HEK293 (cell line): Measurements from ENCODE around the gene BLACAT1.

Source experiments
- PATZ1 ChIP-seq: fragments of 450-650 bp; formaldehyde crosslinking; IDR thresholded peaks from 2 replicates; pipeline ENCODE4 v1.5.1; 2016; ENCODE audit warnings: missing biosample characterization, missing genetic modification characterization
- RBAK ChIP-seq: fragments of 450-650 bp; formaldehyde crosslinking; IDR thresholded peaks from 2 replicates; pipeline ENCODE4 v1.5.1; 2016; ENCODE audit warnings: missing biosample characterization, missing genetic modification characterization
- TCF7L2 ChIP-seq: IDR thresholded peaks from 2 replicates; pipeline ENCODE4 v1.6.1; 2011; ENCODE audit warnings: low read depth, mild to moderate bottlenecking, inconsistent platforms, low read length, moderate library complexity, borderline replicate concordance
- ZBTB8A ChIP-seq: fragments of 450-650 bp; formaldehyde crosslinking; IDR thresholded peaks from 2 replicates; pipeline ENCODE4 v1.5.1; 2016; ENCODE audit warnings: missing biosample characterization, missing genetic modification characterization
- ZNF274 ChIP-seq, 2 experiments: fragments of 200-500 bp in 1 of 2; fragments of 450-650 bp in 1 of 2; sonication (Bioruptor generic) in 1 of 2; formaldehyde crosslinking in 1 of 2; IDR thresholded peaks; 2 replicates each; pipeline versions ENCODE4 v1.5.1 to v1.6.1; 2014 to 2016; ENCODE audit warnings: borderline replicate concordance in 1 of 2, inconsistent platforms in 1 of 2, low read length in 1 of 2, missing biosample characterization in 1 of 2, missing genetic modification characterization in 1 of 2
- ZNF341 ChIP-seq: fragments of 450-650 bp; formaldehyde crosslinking; IDR thresholded peaks from 2 replicates; pipeline ENCODE4; 2016; ENCODE audit warnings: low read depth, missing biosample characterization, missing genetic modification characterization
- ZNF837 ChIP-seq: fragments of 450-650 bp; formaldehyde crosslinking; IDR thresholded peaks from 2 replicates; pipeline ENCODE4 v1.5.1; 2016; ENCODE audit warnings: missing biosample characterization, missing genetic modification characterization
- ZNF843 ChIP-seq: fragments of 450-650 bp; formaldehyde crosslinking; IDR thresholded peaks from 2 replicates; pipeline ENCODE4 v1.5.1; 2016; ENCODE audit warnings: missing biosample characterization, missing genetic modification characterization
- TF ChIP-seq, protein P1 (sequence below): fragments of 450-650 bp; formaldehyde crosslinking; IDR thresholded peaks from 2 replicates; pipeline ENCODE4 v1.5.1; 2016; ENCODE audit warnings: missing biosample characterization, missing genetic modification characterization
- TF ChIP-seq, protein P2 (sequence below): fragments of 450-650 bp; formaldehyde crosslinking; IDR thresholded peaks from 2 replicates; pipeline ENCODE4 v1.5.1; 2017; ENCODE audit warnings: missing biosample characterization, missing genetic modification characterization

DNA sequence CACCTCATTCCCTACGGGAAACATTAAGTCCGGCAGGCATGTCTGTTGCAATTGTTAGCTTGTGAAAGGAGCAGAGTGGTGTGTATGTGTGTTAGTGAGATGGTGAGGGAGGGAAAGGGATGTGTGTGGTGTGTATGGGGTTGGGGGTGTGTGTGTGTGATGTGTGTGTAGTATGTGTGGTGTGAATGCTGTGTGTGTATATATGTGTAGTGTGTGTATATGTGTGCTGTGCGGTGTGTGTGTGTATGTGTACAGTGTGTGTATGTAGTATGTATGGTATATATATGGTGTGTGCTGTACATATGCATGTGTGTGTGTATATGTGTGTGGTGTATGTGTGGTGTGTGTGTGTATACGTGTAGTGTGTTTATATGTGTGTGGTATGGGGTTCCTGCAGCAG lies 20.8 kb upstream of the BLACAT1 start:
- no peak for TF ChIP-seq ZNF274 (IDR thresholded peaks at IDR 0.05; ENCODE audit: low read length)
- peak; percentile 30; the same call in 1 of the 2 replicates for TF ChIP-seq ZNF274 (tag by site-specific recombination; IDR thresholded peaks at IDR 0.05; ENCODE audit: borderline replicate concordance)
- TF ChIP-seq, protein P1, sequence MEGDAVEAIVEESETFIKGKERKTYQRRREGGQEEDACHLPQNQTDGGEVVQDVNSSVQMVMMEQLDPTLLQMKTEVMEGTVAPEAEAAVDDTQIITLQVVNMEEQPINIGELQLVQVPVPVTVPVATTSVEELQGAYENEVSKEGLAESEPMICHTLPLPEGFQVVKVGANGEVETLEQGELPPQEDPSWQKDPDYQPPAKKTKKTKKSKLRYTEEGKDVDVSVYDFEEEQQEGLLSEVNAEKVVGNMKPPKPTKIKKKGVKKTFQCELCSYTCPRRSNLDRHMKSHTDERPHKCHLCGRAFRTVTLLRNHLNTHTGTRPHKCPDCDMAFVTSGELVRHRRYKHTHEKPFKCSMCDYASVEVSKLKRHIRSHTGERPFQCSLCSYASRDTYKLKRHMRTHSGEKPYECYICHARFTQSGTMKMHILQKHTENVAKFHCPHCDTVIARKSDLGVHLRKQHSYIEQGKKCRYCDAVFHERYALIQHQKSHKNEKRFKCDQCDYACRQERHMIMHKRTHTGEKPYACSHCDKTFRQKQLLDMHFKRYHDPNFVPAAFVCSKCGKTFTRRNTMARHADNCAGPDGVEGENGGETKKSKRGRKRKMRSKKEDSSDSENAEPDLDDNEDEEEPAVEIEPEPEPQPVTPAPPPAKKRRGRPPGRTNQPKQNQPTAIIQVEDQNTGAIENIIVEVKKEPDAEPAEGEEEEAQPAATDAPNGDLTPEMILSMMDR (tag by site-specific recombination) = no peak
- TF ChIP-seq ZBTB8A (tag by site-specific recombination) = no peak
- TF ChIP-seq PATZ1 (tag by site-specific recombination) = no peak
- TF ChIP-seq RBAK (tag by site-specific recombination) = no peak
- TF ChIP-seq, protein P2, sequence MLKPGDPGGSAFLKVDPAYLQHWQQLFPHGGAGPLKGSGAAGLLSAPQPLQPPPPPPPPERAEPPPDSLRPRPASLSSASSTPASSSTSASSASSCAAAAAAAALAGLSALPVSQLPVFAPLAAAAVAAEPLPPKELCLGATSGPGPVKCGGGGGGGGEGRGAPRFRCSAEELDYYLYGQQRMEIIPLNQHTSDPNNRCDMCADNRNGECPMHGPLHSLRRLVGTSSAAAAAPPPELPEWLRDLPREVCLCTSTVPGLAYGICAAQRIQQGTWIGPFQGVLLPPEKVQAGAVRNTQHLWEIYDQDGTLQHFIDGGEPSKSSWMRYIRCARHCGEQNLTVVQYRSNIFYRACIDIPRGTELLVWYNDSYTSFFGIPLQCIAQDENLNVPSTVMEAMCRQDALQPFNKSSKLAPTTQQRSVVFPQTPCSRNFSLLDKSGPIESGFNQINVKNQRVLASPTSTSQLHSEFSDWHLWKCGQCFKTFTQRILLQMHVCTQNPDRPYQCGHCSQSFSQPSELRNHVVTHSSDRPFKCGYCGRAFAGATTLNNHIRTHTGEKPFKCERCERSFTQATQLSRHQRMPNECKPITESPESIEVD (tag by site-specific recombination) = no peak
- no peak for TF ChIP-seq ZNF843 (tag by site-specific recombination)
- TF ChIP-seq ZNF341 = no peak
- TF ChIP-seq TCF7L2 = no peak
- TF ChIP-seq ZNF837 (tag by site-specific recombination) = no peak
